Breast epithelium (tissue), 3 donors: ENCODE results near the gene NSMCE1.

Source experiments
- CTCF ChIP-seq, 3 donors: fragments of 450-650 bp; IDR thresholded peaks; one replicate each; pipeline ENCODE4 v1.5.1; 2016 to 2017; ENCODE audit warnings: antibody characterized with exemption in 3 of 3, mild to moderate bottlenecking in 3 of 3, moderate library complexity in 3 of 3
- POLR2A ChIP-seq: fragments of 450-650 bp; IDR thresholded peaks from one replicate; pipeline ENCODE4 v1.6.1; 2016; ENCODE audit warnings: antibody characterized with exemption, mild to moderate bottlenecking, moderate library complexity
- POLR2AphosphoS5 ChIP-seq, 3 donors: sonication (generic); formaldehyde crosslinking; IDR thresholded peaks; one replicate each; pipeline ENCODE4 v1.6.1; 2017; ENCODE audit warnings: antibody characterized with exemption in 3 of 3

- TF ChIP-seq CTCF (IDR thresholded peaks at IDR 0.05) (no peak), POLR2A (no peak), POLR2AphosphoS5 (IDR thresholded peaks at IDR 0.05) (no peak)
Observed at GRCh38 chr16:27236635-27237218, 31.8 kb downstream of the NSMCE1 start.
